ENCODE data around the gene COX20. TPM values are rescaled to one million over a fixed set of nuclear protein-coding genes. Genes with fewer than 3 reads are reported as not detected.

Gene COX20
- polyA plus RNA-seq, 3 donors, result 15.8 to 21.6 (median 17.9) TPM

GRCh38 chr1:244854166-244854565 is 18.7 kb downstream of the COX20 start:
- intact Hi-C loops (cut with micrococcal nuclease), result no loop called here
- Mint-ChIP-seq H3K27me3 (ENCODE audit: low read depth in 3 of 3) (peaks cover 0 to 3% (median 0%) of the 10 kb centered on the region in 3 donors), H3K27ac (peak overlapping the region in 6 of 7 donors; percentile 25 to 75 (median 67)), H3K9me3 (no peaks in the 10 kb centered on the region), H3K36me3 (peaks cover 89 to 94% of the 10 kb centered on the region in 2 donors), H3K4me3 (peak overlapping the region in 1 of 2 donors; percentile 26), H3K4me1 (peaks cover 49% of the 10 kb centered on the region)
- Histone ChIP-seq H3K4me2 (replicated peaks; ENCODE audit: extremely low read depth, low read length, poor library complexity, severe bottlenecking) (peak overlapping the region; percentile 28), H3K27ac (ENCODE audit: low read depth in 1 of 2, low read length in 2 of 2) (peak overlapping the region in 1 of 2 donors; percentile 57), H3K4me3 (replicated peaks in 1 of 3; ENCODE audit: low read depth in 2 of 3, low read length in 3 of 3) (peak overlapping the region in 1 of 3 experiments; percentile 5), H3K36me3 (replicated peaks in 1 of 2; ENCODE audit: control insufficient read depth in 1 of 2, insufficient read depth in 2 of 2, low read length in 2 of 2) (peaks cover 97 to 98% of the 10 kb centered on the region in 2 donors), H2AFZ (ENCODE audit: insufficient read depth, low read depth, low read length, poor library complexity, severe bottlenecking) (no peak overlapping the region), H4K20me1 (ENCODE audit: insufficient read depth, low read length) (peaks cover 99% of the 10 kb centered on the region), H3K9ac (ENCODE audit: insufficient read depth, low read length, poor library complexity, severe bottlenecking) (no peak overlapping the region), H3K4me1 (ENCODE audit: control insufficient read depth in 1 of 2, insufficient read depth in 2 of 2, low read length in 2 of 2) (peaks cover 36 to 47% of the 10 kb centered on the region in 2 donors), H3K79me2 (ENCODE audit: insufficient read depth, low read length) (peaks cover 94% of the 10 kb centered on the region), H3K27me3 (ENCODE audit: control insufficient read depth in 2 of 2, insufficient read depth in 2 of 2, low read length in 2 of 2) (no peaks in the 10 kb centered on the region), H3K9me3 (replicated peaks in 1 of 2; ENCODE audit: control insufficient read depth in 1 of 2, insufficient read depth in 1 of 2, low read length in 2 of 2) (no peaks in the 10 kb centered on the region)
- no CpG with 5 or more reads among the region's 5 CpGs for WGBS (ENCODE audit: insufficient coverage)
- TF ChIP-seq, protein P1, sequence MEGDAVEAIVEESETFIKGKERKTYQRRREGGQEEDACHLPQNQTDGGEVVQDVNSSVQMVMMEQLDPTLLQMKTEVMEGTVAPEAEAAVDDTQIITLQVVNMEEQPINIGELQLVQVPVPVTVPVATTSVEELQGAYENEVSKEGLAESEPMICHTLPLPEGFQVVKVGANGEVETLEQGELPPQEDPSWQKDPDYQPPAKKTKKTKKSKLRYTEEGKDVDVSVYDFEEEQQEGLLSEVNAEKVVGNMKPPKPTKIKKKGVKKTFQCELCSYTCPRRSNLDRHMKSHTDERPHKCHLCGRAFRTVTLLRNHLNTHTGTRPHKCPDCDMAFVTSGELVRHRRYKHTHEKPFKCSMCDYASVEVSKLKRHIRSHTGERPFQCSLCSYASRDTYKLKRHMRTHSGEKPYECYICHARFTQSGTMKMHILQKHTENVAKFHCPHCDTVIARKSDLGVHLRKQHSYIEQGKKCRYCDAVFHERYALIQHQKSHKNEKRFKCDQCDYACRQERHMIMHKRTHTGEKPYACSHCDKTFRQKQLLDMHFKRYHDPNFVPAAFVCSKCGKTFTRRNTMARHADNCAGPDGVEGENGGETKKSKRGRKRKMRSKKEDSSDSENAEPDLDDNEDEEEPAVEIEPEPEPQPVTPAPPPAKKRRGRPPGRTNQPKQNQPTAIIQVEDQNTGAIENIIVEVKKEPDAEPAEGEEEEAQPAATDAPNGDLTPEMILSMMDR (IDR thresholded peaks at IDR 0.05), result no peak
- peak in 1 of 3 donors; percentile 42 for DNase-seq

GRCh38 chr1:244854865-244855578 is 19.6 kb downstream of the COX20 start:
- peak overlapping the region; percentile 64 to 91 (median 75) for H3K27ac Mint-ChIP-seq
- no CpG with 5 or more reads among the region's 7 CpGs for WGBS (ENCODE audit: insufficient coverage)
- H3K4me3 Mint-ChIP-seq, result no peak overlapping the region
- H3K36me3 Mint-ChIP-seq, result peaks cover 89 to 95% of the 10 kb centered on the region in 2 donors
- Histone ChIP-seq H2AFZ (ENCODE audit: insufficient read depth, low read depth, low read length, poor library complexity, severe bottlenecking) (no peak overlapping the region), H3K9me3 (replicated peaks in 1 of 2; ENCODE audit: control insufficient read depth in 1 of 2, insufficient read depth in 1 of 2, low read length in 2 of 2) (no peaks in the 10 kb centered on the region), H3K4me3 (replicated peaks in 1 of 3; ENCODE audit: low read depth in 2 of 3, low read length in 3 of 3) (no peak overlapping the region), H3K36me3 (replicated peaks in 1 of 2; ENCODE audit: control insufficient read depth in 1 of 2, insufficient read depth in 2 of 2, low read length in 2 of 2) (peaks cover 97 to 98% of the 10 kb centered on the region in 2 donors), H3K79me2 (ENCODE audit: insufficient read depth, low read length) (peaks cover 94% of the 10 kb centered on the region), H3K27ac (ENCODE audit: low read depth in 1 of 2, low read length in 2 of 2) (peak overlapping the region; percentile 14 to 57), H3K9ac (ENCODE audit: insufficient read depth, low read length, poor library complexity, severe bottlenecking) (no peak overlapping the region), H3K4me1 (ENCODE audit: control insufficient read depth in 1 of 2, insufficient read depth in 2 of 2, low read length in 2 of 2) (peaks cover 40 to 53% of the 10 kb centered on the region in 2 donors), H3K4me2 (replicated peaks; ENCODE audit: extremely low read depth, low read length, poor library complexity, severe bottlenecking) (peak overlapping the region; percentile 28), H3K27me3 (ENCODE audit: control insufficient read depth in 2 of 2, insufficient read depth in 2 of 2, low read length in 2 of 2) (no peaks in the 10 kb centered on the region), H4K20me1 (ENCODE audit: insufficient read depth, low read length) (peaks cover 99% of the 10 kb centered on the region)
- peaks cover 0 to 3% (median 0%) of the 10 kb centered on the region in 3 donors for H3K27me3 Mint-ChIP-seq (ENCODE audit: low read depth in 3 of 3)
- no peak for DNase-seq
- intact Hi-C loops (cut with micrococcal nuclease), result no loop called here
- TF ChIP-seq, protein P1 (IDR thresholded peaks at IDR 0.05), result no peak
- no peaks in the 10 kb centered on the region for H3K9me3 Mint-ChIP-seq
- peaks cover 52% of the 10 kb centered on the region for H3K4me1 Mint-ChIP-seq
